HG02943 (cell line): ENCODE data around the gene DIP2C.
"Not testable (repeated sequence)": the region's sequence is repeated elsewhere in the genome, so short reads cannot be mapped to it uniquely, and the experiment has no call there.

ENCODE experiments used
- ATAC-seq: cut with Tn5 transposase; IDR thresholded peaks from one replicate; pipeline ENCODE4 v1.9.1; 2021; ENCODE audit warnings: mild to moderate bottlenecking, low read depth, moderate library complexity; ENCODE audit not compliant: unreplicated experiment

The DIP2C gene

GRCh38 chr10:662686-663465 lies 26.6 kb downstream of the DIP2C start:
- ATAC-seq, result no peak

- ATAC-seq, result no peak
These were observed 27.3 kb downstream of the DIP2C start for GRCh38 chr10:662223-662605.

- no peak for ATAC-seq
These were observed 27.8 kb downstream of the DIP2C start for GRCh38 chr10:661597-662222.

GRCh38 chr10:660970-661596 lies 28.4 kb downstream of the DIP2C start:
- no peak for ATAC-seq

- ATAC-seq, result no peak
These were observed 29.0 kb downstream of the DIP2C start for GRCh38 chr10:660413-660969.

- no peak for ATAC-seq
These were observed 29.8 kb downstream of the DIP2C start for GRCh38 chr10:659688-660141.

GRCh38 chr10:657816-658350 lies 31.6 kb downstream of the DIP2C start:
- ATAC-seq, result not testable (repeated sequence)

- ATAC-seq, result no peak
These were observed 32.6 kb downstream of the DIP2C start for GRCh38 chr10:656883-657282.

- ATAC-seq, result no peak
These were observed 34.3 kb downstream of the DIP2C start for GRCh38 chr10:655184-655583.

GRCh38 chr10:654647-654996 lies 34.8 kb downstream of the DIP2C start:
- ATAC-seq, result no peak

GRCh38 chr10:653991-654646 lies 35.3 kb downstream of the DIP2C start:
- ATAC-seq, result no peak

GRCh38 chr10:652832-653459 lies 36.5 kb downstream of the DIP2C start:
- ATAC-seq, result not testable (repeated sequence)

GRCh38 chr10:652233-652632 lies 37.2 kb downstream of the DIP2C start:
- ATAC-seq, result no peak

- no peak for ATAC-seq
These were observed 37.8 kb downstream of the DIP2C start for GRCh38 chr10:651692-652091.

GRCh38 chr10:650886-651615 lies 38.4 kb downstream of the DIP2C start:
- no peak for ATAC-seq

- ATAC-seq, result no peak
These were observed 39.0 kb downstream of the DIP2C start for GRCh38 chr10:650441-650851.

- ATAC-seq, result no peak
These were observed 39.5 kb downstream of the DIP2C start for GRCh38 chr10:649798-650440.

- ATAC-seq, result no peak
These were observed 40.0 kb downstream of the DIP2C start for GRCh38 chr10:649445-649797.

GRCh38 chr10:647019-647418 lies 42.4 kb downstream of the DIP2C start:
- ATAC-seq, result not testable (repeated sequence)
